Mucosa of rectum (tissue), 2 donors: ENCODE results near the gene ARAP1.

Experiments
- H3K27ac ChIP-seq, 2 donors: one replicate each; pipeline ENCODE4 v1.7.0; 2013; ENCODE audit warnings: inconsistent platforms in 2 of 2, low read depth in 2 of 2, low read length in 2 of 2
- H3K27me3 ChIP-seq, 2 donors: one replicate each; pipeline ENCODE4 v1.7.0; 2013; ENCODE audit warnings: low read length in 2 of 2; ENCODE audit not compliant: control insufficient read depth in 2 of 2, insufficient read depth in 2 of 2
- H3K36me3 ChIP-seq, 2 donors: one replicate each; pipeline ENCODE4 v1.7.0; 2013; ENCODE audit warnings: low read length in 2 of 2; ENCODE audit not compliant: control insufficient read depth in 2 of 2, insufficient read depth in 2 of 2
- H3K4me1 ChIP-seq, 2 donors: one replicate each; pipeline ENCODE4 v1.7.0; 2013; ENCODE audit warnings: low read length in 2 of 2, mild to moderate bottlenecking in 1 of 2; ENCODE audit not compliant: control insufficient read depth in 2 of 2, insufficient read depth in 2 of 2
- H3K4me3 ChIP-seq, 2 donors: one replicate each; pipeline ENCODE4 v1.7.0; 2013; ENCODE audit warnings: low read length in 2 of 2
- H3K9ac ChIP-seq, 2 donors: one replicate each; pipeline ENCODE4 v1.7.0; 2013; ENCODE audit warnings: low read length in 2 of 2, low read depth in 1 of 2, mild to moderate bottlenecking in 1 of 2
- H3K9me3 ChIP-seq, 2 donors: one replicate each; pipeline ENCODE4 v1.7.0; 2013; ENCODE audit warnings: low read length in 2 of 2; ENCODE audit not compliant: control insufficient read depth in 2 of 2
- donor health status: healthy.
- donor health status: Normal muscosa, but diverticular disease.

The ARAP1 gene

DNA sequence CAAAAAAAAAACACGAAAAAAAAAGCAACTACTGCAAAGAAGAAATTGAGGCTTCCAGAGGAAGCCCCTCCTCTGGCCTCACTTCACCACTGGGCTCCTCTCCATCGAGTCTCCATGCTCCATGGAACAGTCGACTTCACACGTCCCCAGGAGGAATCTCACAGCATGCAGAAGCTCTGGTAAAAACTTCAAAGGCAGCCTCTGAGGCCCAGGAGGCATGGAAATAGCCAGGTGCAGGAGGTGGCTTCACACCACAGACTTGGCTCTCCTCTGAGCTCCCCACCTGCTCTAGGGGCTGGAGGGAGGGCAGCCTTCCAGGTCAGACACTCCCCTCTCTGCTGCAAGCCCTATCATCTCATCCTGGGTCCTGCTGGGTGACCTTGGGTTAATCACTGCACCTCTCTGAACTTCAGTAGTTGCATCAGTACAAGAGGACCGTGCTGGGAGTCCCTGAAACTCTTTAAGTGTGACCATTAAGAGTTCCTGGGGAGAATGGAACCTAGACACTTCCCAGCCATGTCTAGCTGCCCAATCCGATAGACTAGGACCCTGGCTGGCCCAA is 86.2 kb downstream of the ARAP1 start:
- Histone ChIP-seq H3K9me3 (peaks cover 0 to 3% of the 10 kb centered on the region in 2 donors), H3K36me3 (no peaks in the 10 kb centered on the region), H3K9ac (no peak overlapping the region), H3K27me3 (peaks cover 2 to 6% of the 10 kb centered on the region in 2 donors), H3K4me1 (no peaks in the 10 kb centered on the region), H3K4me3 (no peak overlapping the region), H3K27ac (no peak overlapping the region)

DNA sequence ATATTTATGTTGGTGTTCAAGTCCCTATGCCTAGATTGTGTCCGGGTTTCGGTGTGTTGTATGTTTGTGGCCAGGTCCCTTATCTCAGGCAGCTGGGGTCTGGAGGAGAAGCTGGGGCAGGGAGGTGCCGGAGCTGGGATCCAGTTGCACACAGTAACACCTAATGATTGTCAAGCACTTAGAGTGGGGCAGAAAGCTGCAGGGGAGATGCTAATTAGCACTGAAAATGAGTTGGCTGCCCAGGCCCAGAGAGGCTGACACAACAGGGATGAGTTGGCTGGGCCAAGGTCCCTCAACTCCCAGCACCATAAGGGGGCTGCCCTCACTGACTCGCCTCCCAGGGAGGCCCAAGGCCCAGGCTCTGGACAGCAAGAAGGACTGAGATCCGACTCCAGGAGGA is 90.2 kb downstream of the ARAP1 start:
- H3K36me3 ChIP-seq: no peaks in the 10 kb centered on the region
- H3K9ac ChIP-seq: no peak overlapping the region
- no peaks in the 10 kb centered on the region for H3K4me1 ChIP-seq
- no peak overlapping the region for H3K27ac ChIP-seq
- H3K27me3 ChIP-seq: peaks cover 0 to 3% of the 10 kb centered on the region in 2 donors
- H3K4me3 ChIP-seq: no peak overlapping the region
- no peaks in the 10 kb centered on the region for H3K9me3 ChIP-seq

DNA sequence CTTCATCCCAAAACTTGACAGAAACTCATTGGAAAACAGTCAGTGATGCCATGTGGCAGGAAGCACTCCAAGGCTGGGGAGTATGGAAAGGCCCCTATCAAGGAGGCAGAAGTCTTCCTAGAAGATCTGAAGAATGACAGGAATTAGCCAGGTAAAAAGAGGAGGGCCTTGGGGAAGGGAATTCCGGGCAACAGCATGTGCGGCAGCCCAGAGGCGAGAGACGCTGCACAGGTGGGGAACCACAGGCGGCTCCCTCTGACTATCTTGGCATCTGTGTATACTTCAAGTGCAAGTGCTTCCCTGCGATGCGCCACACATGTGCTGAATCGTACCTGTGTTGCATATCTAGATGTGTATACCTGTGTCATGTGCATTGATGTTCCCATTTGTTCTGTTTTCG is 90.7 kb downstream of the ARAP1 start:
- Histone ChIP-seq H3K9me3 (no peaks in the 10 kb centered on the region), H3K4me3 (no peak overlapping the region), H3K4me1 (no peaks in the 10 kb centered on the region), H3K9ac (no peak overlapping the region), H3K27ac (no peak overlapping the region), H3K27me3 (peaks cover 0 to 3% of the 10 kb centered on the region in 2 donors), H3K36me3 (no peaks in the 10 kb centered on the region)

DNA sequence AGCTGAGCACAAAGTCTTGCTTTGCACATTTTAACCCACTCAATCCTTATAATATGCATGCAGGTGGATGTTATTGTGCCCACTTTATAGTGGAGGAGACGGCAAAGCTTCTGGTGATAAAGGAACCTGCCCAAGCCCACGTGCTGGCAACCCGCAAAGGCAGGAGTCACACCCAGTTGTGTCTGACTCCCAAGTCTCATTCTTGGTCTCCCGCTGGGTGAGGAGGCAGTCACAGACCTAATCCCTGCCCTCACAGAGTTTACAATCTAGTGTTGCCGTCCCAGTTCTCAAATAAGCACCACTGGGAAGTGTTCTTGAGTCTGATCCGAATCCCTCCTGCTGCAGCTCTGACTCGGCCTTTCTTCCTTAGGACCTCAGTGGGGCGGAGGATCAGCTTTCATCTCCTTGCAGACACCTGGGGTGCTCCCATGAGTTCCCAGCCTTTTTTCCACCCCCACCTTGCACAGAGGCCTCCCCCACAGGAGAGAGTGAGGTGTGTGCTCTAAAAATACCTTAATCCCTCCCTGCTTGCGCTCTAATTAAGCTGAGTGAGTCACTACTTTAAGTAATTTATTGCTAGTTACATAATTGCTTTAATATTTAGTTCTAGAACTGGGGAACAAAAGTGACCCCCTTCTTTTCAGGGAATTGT is 93.1 kb downstream of the ARAP1 start:
- Histone ChIP-seq H3K36me3 (no peaks in the 10 kb centered on the region), H3K4me1 (no peaks in the 10 kb centered on the region), H3K27ac (no peak overlapping the region)

DNA sequence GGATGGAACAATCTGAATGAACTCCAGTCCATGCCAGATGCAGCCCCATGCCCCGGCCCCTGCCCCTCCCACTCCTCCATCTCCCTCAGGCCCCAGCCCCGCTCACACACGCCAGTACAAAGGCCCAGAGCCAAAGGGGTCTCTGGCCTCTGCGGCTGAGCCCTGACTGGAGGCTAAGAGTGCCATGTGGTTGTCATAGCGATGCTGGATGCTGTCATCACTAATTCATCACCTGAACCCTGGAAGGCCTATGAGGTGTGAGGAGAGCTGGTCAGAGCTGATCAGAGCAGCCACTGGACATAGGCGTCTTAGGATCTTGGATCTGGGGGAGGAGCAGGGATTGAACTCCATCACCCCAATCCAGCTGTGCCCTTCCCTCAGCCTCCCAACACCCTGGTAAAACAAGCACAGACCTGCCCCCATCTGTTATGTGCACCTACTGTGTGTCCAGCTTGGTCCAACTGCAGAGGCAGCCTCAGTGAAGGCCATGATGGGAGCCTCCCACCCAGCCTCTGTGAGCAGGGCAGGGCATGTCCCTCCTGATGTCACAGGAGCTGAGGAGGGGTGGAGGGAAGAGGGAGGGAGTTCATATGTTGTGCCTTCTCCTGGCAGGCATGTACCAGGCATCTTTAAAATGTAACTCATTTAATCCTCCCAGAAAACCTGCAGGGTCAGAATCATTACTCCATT is 94.7 kb downstream of the ARAP1 start:
- Histone ChIP-seq H3K9me3 (no peaks in the 10 kb centered on the region), H3K27me3 (peaks cover 0 to 3% of the 10 kb centered on the region in 2 donors), H3K27ac (no peak overlapping the region), H3K4me1 (no peaks in the 10 kb centered on the region), H3K4me3 (no peak overlapping the region), H3K36me3 (no peaks in the 10 kb centered on the region), H3K9ac (no peak overlapping the region)

More for the DNA sequence above, 93.1 kb downstream of the ARAP1 start:
- Histone ChIP-seq H3K9me3 (no peaks in the 10 kb centered on the region), H3K4me3 (no peak overlapping the region), H3K27me3 (peaks cover 0 to 3% of the 10 kb centered on the region in 2 donors), H3K9ac (no peak overlapping the region)

DNA sequence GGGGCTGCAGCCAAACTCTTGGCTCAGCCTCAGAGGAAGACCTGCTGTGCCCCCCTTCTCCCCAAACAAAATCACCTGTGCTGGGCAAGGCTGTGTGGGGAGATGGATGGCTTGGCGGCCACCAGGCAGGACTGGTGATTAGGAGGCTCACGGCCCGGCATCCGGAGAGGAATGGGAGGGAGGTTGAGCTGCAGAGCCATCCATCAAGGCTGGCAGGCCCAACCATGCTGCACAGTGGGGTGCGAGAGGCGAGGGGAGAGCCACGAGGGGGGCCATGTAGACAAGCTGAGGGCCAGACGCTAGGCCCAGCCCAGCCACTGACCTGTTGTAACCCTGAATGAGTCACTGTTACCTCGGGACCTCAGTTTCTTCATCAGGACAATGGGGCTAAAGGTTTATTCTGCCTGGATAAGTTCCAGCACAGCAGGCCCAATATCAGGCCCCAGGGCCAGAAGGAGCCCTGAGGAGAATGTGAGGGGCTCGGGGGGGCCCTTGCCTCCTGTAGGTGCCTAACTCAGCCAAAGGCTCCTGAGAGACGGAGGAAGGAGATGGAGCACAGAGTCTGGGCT is 96.2 kb downstream of the ARAP1 start:
- Histone ChIP-seq H3K27ac (no peak overlapping the region), H3K9ac (no peak overlapping the region), H3K36me3 (no peaks in the 10 kb centered on the region), H3K4me1 (no peaks in the 10 kb centered on the region), H3K9me3 (no peaks in the 10 kb centered on the region), H3K4me3 (no peak overlapping the region), H3K27me3 (peaks cover 2 to 3% of the 10 kb centered on the region in 2 donors)

DNA sequence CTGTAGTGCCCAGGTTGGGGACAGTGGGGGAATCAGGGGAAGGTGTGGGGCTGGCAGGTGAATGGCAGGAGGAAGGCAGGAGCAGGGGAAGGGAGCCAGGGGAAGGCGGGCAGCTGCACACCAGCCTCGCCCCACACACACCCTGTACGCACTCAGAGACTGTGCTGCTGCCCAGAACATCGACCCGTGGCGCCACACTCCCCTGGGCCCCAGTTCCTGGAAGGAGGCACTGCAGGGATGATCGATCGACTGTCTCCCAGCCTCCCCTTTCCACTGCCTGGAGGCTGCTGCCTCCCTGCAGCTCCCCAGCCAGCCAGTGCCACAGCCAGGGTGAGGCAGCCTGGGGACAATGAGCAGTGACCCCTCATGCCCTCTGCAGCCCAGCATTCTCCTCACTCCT is 97.2 kb downstream of the ARAP1 start:
- no peak overlapping the region for H3K4me3 ChIP-seq
- H3K9me3 ChIP-seq: no peaks in the 10 kb centered on the region
- no peaks in the 10 kb centered on the region for H3K36me3 ChIP-seq
- no peaks in the 10 kb centered on the region for H3K4me1 ChIP-seq
- peaks cover 2 to 3% of the 10 kb centered on the region in 2 donors for H3K27me3 ChIP-seq
- H3K27ac ChIP-seq: no peak overlapping the region
- no peak overlapping the region for H3K9ac ChIP-seq

DNA sequence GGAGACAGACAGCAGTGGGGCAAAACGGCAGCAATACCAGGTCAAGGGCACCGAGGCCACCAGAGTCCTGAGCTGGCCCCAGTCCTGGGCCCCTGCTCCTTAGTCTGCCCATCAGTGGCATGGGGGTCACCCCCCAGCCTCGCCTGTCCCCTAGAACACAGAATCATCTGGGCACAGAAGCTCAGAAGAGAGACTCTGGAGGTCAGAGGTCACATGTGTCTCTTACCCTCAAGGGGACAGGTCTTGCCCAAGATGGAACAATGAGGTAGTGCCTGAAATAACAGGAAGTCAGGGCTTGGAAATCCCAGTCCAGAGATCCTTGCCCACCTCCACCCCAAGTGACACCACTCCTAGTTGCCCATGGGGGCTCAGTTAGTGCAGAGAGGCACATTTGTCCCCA is 98.6 kb downstream of the ARAP1 start:
- Histone ChIP-seq H3K27ac (no peak overlapping the region), H3K9me3 (no peaks in the 10 kb centered on the region), H3K4me1 (no peaks in the 10 kb centered on the region), H3K27me3 (peaks cover 2 to 3% of the 10 kb centered on the region in 2 donors), H3K9ac (no peak overlapping the region), H3K4me3 (no peak overlapping the region), H3K36me3 (no peaks in the 10 kb centered on the region)

DNA sequence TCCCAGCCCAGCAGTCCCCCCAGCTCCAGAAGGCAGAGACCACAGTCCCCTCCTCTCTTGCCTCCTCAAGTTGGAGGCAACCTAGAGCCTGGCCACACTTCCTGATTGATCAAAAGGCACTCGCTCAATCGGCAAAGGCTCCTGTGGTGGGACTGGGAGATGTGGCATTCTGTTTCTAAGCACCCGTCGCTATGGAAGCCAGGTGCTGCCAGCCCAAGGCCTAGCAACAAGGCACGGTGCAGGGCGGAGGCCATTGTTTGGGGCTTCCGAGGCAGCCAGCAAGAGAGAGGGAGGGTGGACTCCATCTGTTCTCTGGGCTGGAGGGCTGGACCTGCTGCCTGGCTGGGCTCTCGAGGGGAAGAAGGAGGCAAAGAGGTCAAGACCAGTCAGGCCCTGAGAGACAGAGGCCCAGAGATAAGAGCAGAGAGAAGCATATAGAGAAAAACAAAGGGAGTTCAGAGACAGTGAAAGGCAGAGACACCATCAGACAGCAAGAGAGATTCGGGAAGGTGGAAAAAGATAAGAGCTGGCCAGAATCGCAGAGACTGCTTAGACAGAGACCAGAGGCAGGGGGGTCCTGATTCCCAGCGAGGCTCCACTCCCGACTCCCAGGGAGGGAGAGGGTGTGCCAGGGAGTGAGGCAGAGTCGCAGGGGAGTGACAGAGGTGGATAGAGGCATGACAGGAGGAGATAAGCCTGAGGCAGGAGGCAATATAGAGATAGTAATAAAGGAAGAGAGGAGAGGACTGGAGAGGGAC is 99.2 kb downstream of the ARAP1 start:
- no peak overlapping the region for H3K27ac ChIP-seq
- H3K27me3 ChIP-seq: peaks cover 2 to 3% of the 10 kb centered on the region in 2 donors
- no peaks in the 10 kb centered on the region for H3K9me3 ChIP-seq
- H3K9ac ChIP-seq: no peak overlapping the region
- no peaks in the 10 kb centered on the region for H3K36me3 ChIP-seq
- H3K4me1 ChIP-seq: no peaks in the 10 kb centered on the region
- H3K4me3 ChIP-seq: no peak overlapping the region

DNA sequence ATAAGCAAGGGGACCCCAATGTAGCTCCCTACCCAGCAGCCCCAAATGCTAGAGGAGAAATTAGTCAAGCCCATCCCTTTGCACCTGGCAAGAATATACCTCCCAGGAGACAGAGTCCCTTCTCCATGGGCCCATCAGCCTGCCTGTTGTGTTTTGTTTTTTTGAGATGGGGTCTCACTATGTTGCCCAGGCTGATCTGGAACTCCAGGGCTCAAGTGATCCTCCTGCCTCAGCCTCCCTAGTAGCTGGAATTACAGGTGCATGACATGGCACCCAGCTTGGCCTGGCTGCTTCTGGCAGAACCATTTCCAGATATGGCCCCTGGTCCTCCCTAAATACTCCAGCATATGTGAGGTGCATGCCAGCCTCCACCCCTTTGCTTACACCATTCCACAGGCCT is 100.1 kb downstream of the ARAP1 start:
- H3K4me1 ChIP-seq: no peaks in the 10 kb centered on the region
- H3K9ac ChIP-seq: no peak overlapping the region
- H3K27ac ChIP-seq: no peak overlapping the region
- H3K27me3 ChIP-seq: peaks cover 0 to 2% of the 10 kb centered on the region in 2 donors
- no peaks in the 10 kb centered on the region for H3K9me3 ChIP-seq
- H3K4me3 ChIP-seq: no peak overlapping the region
- H3K36me3 ChIP-seq: no peaks in the 10 kb centered on the region
